Measurements from ENCODE around the gene PRMT7. TPM values are rescaled to one million over a fixed set of nuclear protein-coding genes. Genes with fewer than 3 reads are reported as not detected.
A peak's percentile ranks its signal among the peaks of the same experiment; 100 is the strongest.

Gene PRMT7
- total and polyA plus RNA-seq, 2 of the 8 experiments (the other 6 are each of a cell fraction or from before 2014, with no cell fraction given), result 48.2 to 49.3 TPM

GRCh38 chr16:68359398-68360191 is 48.8 kb downstream of the PRMT7 start:
- Histone ChIP-seq H3K4me3 (ENCODE audit: extremely low read depth in 1 of 4, insufficient read depth in 2 of 4, low read depth in 3 of 4, low read length in 4 of 4) (no peak overlapping the region), H3K4me1 (replicated peaks in 1 of 4; ENCODE audit: control insufficient read depth in 3 of 4, insufficient read depth in 4 of 4, low read length in 3 of 4) (peaks cover 0 to 3% (median 1%) of the 10 kb centered on the region in 4 experiments; a peak in 1 of 7 replicates), H4K8ac (ENCODE audit: extremely low read depth, insufficient read depth, low read length) (0 out of 2 replicates have a peak overlapping the region, but pooled peaks have one; percentile 42), H4K5ac (ENCODE audit: insufficient read length, low read depth, low read length) (no peak overlapping the region), H4K20me1 (replicated peaks in 1 of 2; ENCODE audit: control insufficient read depth in 1 of 2, insufficient read depth in 2 of 2, low read length in 2 of 2) (peaks cover 0 to 5% of the 10 kb centered on the region in 2 experiments), H2BK20ac (ENCODE audit: low read length) (no peak overlapping the region), H3K23ac (ENCODE audit: insufficient read length) (no peak overlapping the region), H2BK15ac (ENCODE audit: low read length) (no peak overlapping the region), H2BK5ac (ENCODE audit: low read depth, low read length) (no peak overlapping the region; the same call in 1 of the 2 replicates), H3K14ac (ENCODE audit: insufficient read length) (no peak overlapping the region), H2BK120ac (replicated peaks; ENCODE audit: low read depth, low read length) (no peak overlapping the region), H3K18ac (ENCODE audit: extremely low read depth, low read length) (no peak overlapping the region), H3K79me2 (ENCODE audit: control insufficient read depth in 1 of 2, insufficient read depth in 2 of 2, low read length in 2 of 2) (no peaks in the 10 kb centered on the region), H2BK12ac (ENCODE audit: low read depth, low read length) (no peak overlapping the region), H3K79me1 (ENCODE audit: low read depth, low read length) (no peaks in the 10 kb centered on the region), H4K91ac (replicated peaks; ENCODE audit: insufficient read length, low read length) (no peak overlapping the region), H2AK5ac (ENCODE audit: low read depth, low read length) (no peak overlapping the region), H3K56ac (replicated peaks; ENCODE audit: insufficient read length, low read depth, low read length) (no peak overlapping the region), H3K9me3 (ENCODE audit: insufficient read depth in 2 of 2, low read depth in 1 of 2, low read length in 1 of 2) (no peaks in the 10 kb centered on the region), H3K27me3 (replicated peaks in 1 of 4; ENCODE audit: control insufficient read depth in 3 of 4, extremely low read depth in 1 of 4, insufficient read depth in 3 of 4, low read length in 3 of 4) (no peaks in the 10 kb centered on the region), H3K4ac (replicated peaks; ENCODE audit: insufficient read length, low read depth, low read length) (no peak overlapping the region), H3K27ac (ENCODE audit: low read depth, low read length) (no peak overlapping the region), H2AFZ (ENCODE audit: low read length) (no peak overlapping the region), H3K36me3 (ENCODE audit: control insufficient read depth in 2 of 4, insufficient read depth in 4 of 4, low read length in 3 of 4) (peaks cover 4 to 19% (median 14%) of the 10 kb centered on the region in 4 experiments; a peak in 5 of 8 replicates), H3K23me2 (ENCODE audit: low read depth, low read length) (no peaks in the 10 kb centered on the region), H3K9ac (replicated peaks in 1 of 4; ENCODE audit: extremely low read depth in 1 of 4, low read depth in 3 of 4, low read length in 3 of 4) (no peak overlapping the region), H3K4me2 (ENCODE audit: insufficient read depth in 1 of 2, low read depth in 2 of 2, low read length in 2 of 2) (no peak overlapping the region)
- FAIRE-seq (no peak), DNase-seq (ENCODE audit: low read depth in 1 of 2, low spot score in 2 of 2) (no peak)
- ChIA-PET POLR2A (ENCODE audit: partially characterized antibody) (interaction anchor here (0.7 to 1.7 kb wide), 8 partner anchors 9 to 96 kb away, joined by 3 to 5 read pairs (median 4); partner anchors contain the start of genes PRMT7 and SLC7A6OS), CTCF (ENCODE audit: partially characterized antibody) (interaction anchor here (0.5 to 11.5 kb wide), 11 partner anchors 8 to 678 kb away, joined by 3 to 136 read pairs (median 4); no protein-coding TSS in a partner anchor)
- WGBS, 2 experiments (ENCODE audit: extremely low coverage in 1 of 2, insufficient coverage in 1 of 2, insufficient read length in 1 of 2, insufficient replicate concordance in 2 of 2, low coverage in 1 of 2, low lambda C conversion rate in 2 of 2, missing lambda C conversion rate in 1 of 2), result 94% methylated on average over 23 of the region's 23 CpGs; no CpG with 5 or more reads in 1 of the 2 experiments
- TF ChIP-seq TCF12 (IDR thresholded peaks at IDR 0.05; ENCODE audit: low read depth, low read length) (no peak), EGR1 (IDR thresholded peaks at IDR 0.05; ENCODE audit: borderline replicate concordance, low read depth, low read length) (no peak), SUZ12 (IDR thresholded peaks at IDR 0.05; ENCODE audit: low read length) (no peak), CHD2 (IDR thresholded peaks at IDR 0.05; ENCODE audit: low read length) (no peak), TEAD4 (IDR thresholded peaks at IDR 0.05; ENCODE audit: low read depth, low read length) (no peak), ZNF274 (IDR thresholded peaks at IDR 0.05; ENCODE audit: borderline replicate concordance, extremely low read depth, low read length) (no peak), RXRA (IDR thresholded peaks at IDR 0.05; ENCODE audit: insufficient read depth, low read depth, low read length) (no peak), SRF (IDR thresholded peaks at IDR 0.05; ENCODE audit: low read depth, low read length) (no peak), HDAC2 (IDR thresholded peaks at IDR 0.05; ENCODE audit: borderline replicate concordance in 1 of 2, low read depth in 2 of 2, low read length in 2 of 2) (no peak), BCL11A (IDR thresholded peaks at IDR 0.05; ENCODE audit: low read depth in 2 of 2, low read length in 2 of 2) (no peak), TBP (IDR thresholded peaks at IDR 0.05; ENCODE audit: low read depth, low read length) (no peak), MAX (IDR thresholded peaks at IDR 0.05) (no peak)
